HFFc6 (cell line): Measurements from ENCODE around the gene IL1RAPL1. TPM values are rescaled to one million over a fixed set of nuclear protein-coding genes. Genes with fewer than 3 reads are reported as not detected.

Experiments
- DNase-seq: peaks from one replicate; pipeline ENCODE4 v3.0.0-alpha.2; 2018
- H3K27ac Mint-ChIP-seq: 2 replicates; pipeline ENCODE4 v1.8.0; 2020; ENCODE audit warnings: mild to moderate bottlenecking, mixed read lengths
- H3K27me3 Mint-ChIP-seq: 2 replicates; pipeline ENCODE4 v1.8.0; 2021; ENCODE audit warnings: mild to moderate bottlenecking, moderate library complexity, mixed read lengths; ENCODE audit not compliant: insufficient read depth
- H3K36me3 Mint-ChIP-seq: 2 replicates; pipeline ENCODE4 v1.8.0; 2021; ENCODE audit warnings: low read depth, mixed read lengths
- H3K4me1 Mint-ChIP-seq: 2 replicates; pipeline ENCODE4 v1.8.0; 2020; ENCODE audit warnings: low read depth, mixed read lengths
- H3K4me3 Mint-ChIP-seq: 2 replicates; pipeline ENCODE4 v1.8.0; 2020; ENCODE audit warnings: mild to moderate bottlenecking, moderate library complexity, mixed read lengths
- H3K9me3 Mint-ChIP-seq: 2 replicates; pipeline ENCODE4 v1.8.0; 2020; ENCODE audit warnings: mild to moderate bottlenecking, mixed read lengths
- total RNA-seq, 6 experiments: library from RNA; stranded (reverse); fragmentation: NEBNext Ultra II Directional; extraction: Animal tissue kit (Norgen Biotek cat#: 25700); gene quantifications; 2 replicates in 1 of 6; 3 replicates in 5 of 6; pipeline ENCODE4 v1.2.3, GENCODE V29; 2021
- TF ChIP-seq, protein P1 (sequence below): fragments of 200-600 bp; sonication (generic); IDR thresholded peaks from 2 replicates; pipeline ENCODE4 v1.5.0; 2021; ENCODE audit warnings: antibody characterized with exemption, mild to moderate bottlenecking

The IL1RAPL1 gene
- total RNA-seq, 6 experiments from 2014 or later: not detected

DNA sequence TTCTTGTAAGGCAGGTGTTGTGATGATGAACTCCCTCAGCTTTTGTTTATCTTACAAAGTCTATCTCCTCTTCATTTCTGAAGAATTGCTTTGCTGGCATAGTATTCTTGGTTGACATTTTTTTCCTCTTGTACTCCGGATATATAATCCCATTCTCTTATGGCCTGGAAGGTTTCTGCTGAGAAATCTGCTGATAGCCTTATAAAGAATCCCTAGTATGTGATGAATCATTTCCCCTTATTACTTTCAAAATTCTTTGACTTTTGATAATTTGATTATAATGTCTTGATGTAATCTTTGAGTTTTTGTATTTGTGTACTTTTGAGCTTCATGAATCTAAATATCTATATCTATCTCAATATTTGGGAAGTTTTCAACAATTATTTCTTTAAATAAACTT, 972.8 kb downstream of the IL1RAPL1 start:
- DNase-seq: no peak
- H3K4me1 Mint-ChIP-seq: peaks cover 6% of the 10 kb centered on the region; the same call in 1 of the 2 replicates
- peaks cover 16% of the 10 kb centered on the region for H3K9me3 Mint-ChIP-seq
- TF ChIP-seq, protein P1, sequence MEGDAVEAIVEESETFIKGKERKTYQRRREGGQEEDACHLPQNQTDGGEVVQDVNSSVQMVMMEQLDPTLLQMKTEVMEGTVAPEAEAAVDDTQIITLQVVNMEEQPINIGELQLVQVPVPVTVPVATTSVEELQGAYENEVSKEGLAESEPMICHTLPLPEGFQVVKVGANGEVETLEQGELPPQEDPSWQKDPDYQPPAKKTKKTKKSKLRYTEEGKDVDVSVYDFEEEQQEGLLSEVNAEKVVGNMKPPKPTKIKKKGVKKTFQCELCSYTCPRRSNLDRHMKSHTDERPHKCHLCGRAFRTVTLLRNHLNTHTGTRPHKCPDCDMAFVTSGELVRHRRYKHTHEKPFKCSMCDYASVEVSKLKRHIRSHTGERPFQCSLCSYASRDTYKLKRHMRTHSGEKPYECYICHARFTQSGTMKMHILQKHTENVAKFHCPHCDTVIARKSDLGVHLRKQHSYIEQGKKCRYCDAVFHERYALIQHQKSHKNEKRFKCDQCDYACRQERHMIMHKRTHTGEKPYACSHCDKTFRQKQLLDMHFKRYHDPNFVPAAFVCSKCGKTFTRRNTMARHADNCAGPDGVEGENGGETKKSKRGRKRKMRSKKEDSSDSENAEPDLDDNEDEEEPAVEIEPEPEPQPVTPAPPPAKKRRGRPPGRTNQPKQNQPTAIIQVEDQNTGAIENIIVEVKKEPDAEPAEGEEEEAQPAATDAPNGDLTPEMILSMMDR: no peak
- no peak overlapping the region for H3K27ac Mint-ChIP-seq
- no peaks in the 10 kb centered on the region for H3K27me3 Mint-ChIP-seq
- H3K36me3 Mint-ChIP-seq: peaks cover 12% of the 10 kb centered on the region
- H3K4me3 Mint-ChIP-seq: no peak overlapping the region

DNA sequence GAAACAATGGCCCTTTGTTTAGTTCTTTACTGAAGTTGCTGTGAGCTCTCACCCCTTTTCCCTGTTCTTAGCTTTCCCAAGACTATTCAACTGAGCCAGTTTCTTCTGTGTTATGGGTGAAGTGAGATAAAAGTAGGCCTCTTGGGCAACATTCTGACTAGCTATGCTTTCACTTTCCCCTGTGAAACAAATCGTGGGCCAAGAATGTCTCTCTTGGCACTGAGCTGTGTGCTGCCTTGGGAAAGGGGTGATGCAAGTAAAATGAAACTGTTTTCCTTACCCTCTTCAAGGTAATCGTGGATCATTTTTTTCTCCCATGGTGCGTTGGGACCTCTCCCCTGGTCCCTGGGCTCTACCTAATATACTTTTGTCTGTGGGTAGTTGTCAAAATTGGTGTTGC, 974.2 kb downstream of the IL1RAPL1 start:
- no peak for DNase-seq
- Mint-ChIP-seq H3K9me3 (peaks cover 16% of the 10 kb centered on the region), H3K27ac (no peak overlapping the region), H3K36me3 (peaks cover 12% of the 10 kb centered on the region), H3K4me3 (no peak overlapping the region), H3K27me3 (no peaks in the 10 kb centered on the region), H3K4me1 (no peaks in the 10 kb centered on the region)
- TF ChIP-seq, protein P1: no peak

DNA sequence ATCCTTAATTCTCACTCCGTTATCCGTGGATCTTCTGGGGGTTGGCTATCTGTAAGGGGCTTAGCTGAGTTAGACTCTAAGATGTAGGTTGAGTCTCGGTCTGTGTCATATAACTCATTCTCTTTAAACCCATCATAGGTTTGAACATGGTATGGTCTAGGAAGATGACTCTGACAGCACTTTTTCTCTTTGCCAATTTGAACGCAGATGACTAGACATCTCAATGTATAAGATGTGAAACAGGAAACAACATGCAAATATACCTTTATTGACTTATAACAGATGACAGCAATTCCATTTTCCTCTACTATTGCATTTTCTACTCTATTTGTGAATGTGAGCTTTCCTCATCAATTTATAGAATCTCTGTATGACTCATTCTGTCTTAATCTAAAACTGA, 993.3 kb downstream of the IL1RAPL1 start:
- H3K9me3 Mint-ChIP-seq: no peaks in the 10 kb centered on the region
- H3K27ac Mint-ChIP-seq: no peak overlapping the region
- no peak for DNase-seq
- H3K4me1 Mint-ChIP-seq: no peaks in the 10 kb centered on the region
- no peak overlapping the region for H3K4me3 Mint-ChIP-seq
- H3K27me3 Mint-ChIP-seq: peaks cover 1% of the 10 kb centered on the region; the same call in 1 of the 2 replicates
- TF ChIP-seq, protein P1: no peak
- no peaks in the 10 kb centered on the region for H3K36me3 Mint-ChIP-seq

DNA sequence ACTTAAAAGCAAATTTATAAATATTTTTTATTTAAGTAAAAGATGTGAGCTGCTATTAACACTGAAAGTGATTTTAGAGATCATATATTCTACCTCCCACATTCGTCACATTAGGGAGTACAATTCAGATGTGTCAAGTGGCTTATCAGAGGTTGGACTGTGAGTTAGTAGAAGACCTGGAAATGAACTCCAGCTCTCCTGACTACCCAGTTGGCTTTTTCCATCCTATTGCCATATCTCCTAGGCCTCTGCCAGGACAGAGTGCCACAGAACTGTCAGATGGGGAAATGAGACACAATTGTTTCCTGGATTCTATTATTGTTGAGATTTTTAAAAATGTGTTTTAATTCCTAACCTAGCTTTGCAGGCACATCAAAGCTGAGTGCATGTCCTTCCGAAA, 994.0 kb downstream of the IL1RAPL1 start:
- TF ChIP-seq, protein P1: no peak
- H3K9me3 Mint-ChIP-seq: no peaks in the 10 kb centered on the region
- DNase-seq: no peak
- no peak overlapping the region for H3K27ac Mint-ChIP-seq
- peaks cover 1% of the 10 kb centered on the region; the same call in 1 of the 2 replicates for H3K27me3 Mint-ChIP-seq
- H3K36me3 Mint-ChIP-seq: no peaks in the 10 kb centered on the region
- no peak overlapping the region for H3K4me3 Mint-ChIP-seq
- H3K4me1 Mint-ChIP-seq: no peaks in the 10 kb centered on the region

DNA sequence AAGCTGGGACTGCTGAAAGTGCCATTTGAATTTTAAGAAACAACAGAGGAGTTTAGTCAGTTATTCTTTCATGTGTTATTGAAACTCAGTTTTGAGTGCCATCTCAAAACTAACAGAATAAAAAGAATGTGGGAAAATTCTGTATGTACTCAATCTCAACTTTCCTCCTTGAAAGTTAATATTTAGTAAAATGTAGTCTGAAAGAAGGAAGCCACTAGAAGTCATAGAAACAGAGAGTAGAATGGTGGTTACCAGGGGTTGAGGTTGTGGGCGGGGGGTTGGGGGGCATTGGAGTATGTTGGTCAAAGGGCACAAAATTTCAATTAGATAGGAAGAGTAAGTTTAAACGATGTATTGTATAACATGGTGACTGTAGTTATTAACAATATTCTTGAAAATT, 999.9 kb downstream of the IL1RAPL1 start:
- H3K9me3 Mint-ChIP-seq: no peaks in the 10 kb centered on the region
- DNase-seq: no peak
- H3K4me3 Mint-ChIP-seq: no peak overlapping the region
- H3K4me1 Mint-ChIP-seq: no peaks in the 10 kb centered on the region
- TF ChIP-seq, protein P1: no peak
- H3K27me3 Mint-ChIP-seq: no peaks in the 10 kb centered on the region
- H3K36me3 Mint-ChIP-seq: no peaks in the 10 kb centered on the region
- no peak overlapping the region for H3K27ac Mint-ChIP-seq

DNA sequence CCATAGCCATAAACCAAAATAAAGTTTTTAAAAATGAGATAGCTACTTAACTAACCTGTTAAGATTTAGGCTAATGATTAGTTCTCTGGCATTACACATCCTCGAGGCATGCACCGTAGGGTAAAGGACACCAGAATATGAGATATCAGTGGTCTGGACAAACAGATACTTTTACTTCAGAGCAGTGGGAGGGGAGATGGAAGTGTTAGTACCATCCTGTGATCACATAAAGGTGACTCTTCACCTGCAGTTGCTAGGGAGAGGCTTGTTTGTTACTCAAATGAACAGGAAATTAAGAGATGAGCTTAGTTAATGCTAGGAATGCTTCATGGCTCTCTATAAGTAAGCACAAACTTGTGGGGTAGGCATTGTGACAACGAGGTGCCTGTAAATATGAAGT, 1003.7 kb downstream of the IL1RAPL1 start:
- Mint-ChIP-seq H3K9me3 (no peaks in the 10 kb centered on the region), H3K27ac (no peak overlapping the region), H3K4me3 (no peak overlapping the region), H3K27me3 (no peaks in the 10 kb centered on the region; the same call in 1 of the 2 replicates), H3K36me3 (no peaks in the 10 kb centered on the region), H3K4me1 (no peaks in the 10 kb centered on the region)
- DNase-seq: no peak
- TF ChIP-seq, protein P1: no peak
